ENCODE results near the gene KCNN2.

KCNN2 gene

DNA sequence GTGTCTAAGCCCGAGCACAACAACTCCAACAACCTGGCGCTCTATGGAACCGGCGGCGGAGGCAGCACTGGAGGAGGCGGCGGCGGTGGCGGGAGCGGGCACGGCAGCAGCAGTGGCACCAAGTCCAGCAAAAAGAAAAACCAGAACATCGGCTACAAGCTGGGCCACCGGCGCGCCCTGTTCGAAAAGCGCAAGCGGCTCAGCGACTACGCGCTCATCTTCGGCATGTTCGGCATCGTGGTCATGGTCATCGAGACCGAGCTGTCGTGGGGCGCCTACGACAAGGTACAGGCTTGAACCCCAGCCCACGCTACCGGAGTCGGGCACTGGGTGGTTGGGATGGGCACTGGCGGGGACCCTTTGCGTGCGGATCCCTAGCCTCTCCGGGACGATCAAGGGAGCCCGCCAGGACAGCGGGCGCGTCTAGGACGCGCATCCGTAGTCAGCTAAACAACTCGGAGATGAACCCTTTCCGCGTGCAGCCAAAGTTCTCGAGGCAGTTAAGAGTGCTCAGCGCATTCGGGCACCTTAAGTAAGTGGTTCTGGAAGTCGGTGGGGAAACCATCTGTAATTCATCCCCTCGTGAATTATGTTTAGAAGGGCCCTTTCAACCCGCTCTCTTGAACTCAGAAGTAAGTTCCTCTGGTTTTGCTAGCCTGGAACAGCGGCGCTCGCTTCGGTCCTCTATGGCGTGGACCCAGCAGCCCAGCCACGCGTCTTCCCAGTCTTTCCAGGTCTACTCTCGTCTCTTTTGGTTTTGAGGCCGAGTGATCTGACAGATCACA, 1.3 kb downstream of the KCNN2 start:
- no peak for DNase-seq

DNA sequence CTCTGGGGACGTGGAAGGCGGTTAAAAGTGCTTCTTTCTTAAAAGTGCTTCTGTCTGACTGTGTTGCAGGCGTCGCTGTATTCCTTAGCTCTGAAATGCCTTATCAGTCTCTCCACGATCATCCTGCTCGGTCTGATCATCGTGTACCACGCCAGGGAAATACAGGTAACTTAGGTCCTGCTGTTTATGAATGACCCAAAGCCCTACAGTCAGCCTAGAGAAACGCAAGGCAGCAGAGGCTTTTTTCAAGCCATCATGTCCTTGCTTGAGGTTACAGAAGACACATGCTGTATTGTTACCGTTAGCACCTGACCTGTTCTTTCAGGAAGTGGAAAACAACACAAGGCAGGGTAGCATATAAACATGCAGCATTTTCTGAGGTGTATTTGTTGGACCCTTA, 2.0 kb downstream of the KCNN2 start:
- no peak for DNase-seq

DNA sequence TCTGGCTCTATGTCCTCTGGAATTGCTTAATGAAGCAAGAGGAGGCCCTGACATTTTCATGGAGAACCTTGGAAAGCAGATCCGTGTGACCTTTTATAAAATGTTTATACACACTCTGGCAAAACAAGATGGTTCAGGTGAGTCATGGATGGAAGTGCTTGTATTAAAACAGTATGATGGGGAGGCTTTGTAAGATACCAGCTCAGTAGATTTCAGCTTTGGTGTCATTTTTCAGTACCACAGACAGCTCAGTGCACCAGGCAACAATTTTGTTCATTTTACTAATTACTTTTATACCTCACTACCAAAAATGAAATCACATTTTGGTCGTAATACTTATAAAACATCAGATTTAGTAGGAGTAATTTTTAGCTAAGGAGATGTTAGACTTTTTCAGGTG, 5.2 kb downstream of the KCNN2 start:
- no peak for DNase-seq

DNA sequence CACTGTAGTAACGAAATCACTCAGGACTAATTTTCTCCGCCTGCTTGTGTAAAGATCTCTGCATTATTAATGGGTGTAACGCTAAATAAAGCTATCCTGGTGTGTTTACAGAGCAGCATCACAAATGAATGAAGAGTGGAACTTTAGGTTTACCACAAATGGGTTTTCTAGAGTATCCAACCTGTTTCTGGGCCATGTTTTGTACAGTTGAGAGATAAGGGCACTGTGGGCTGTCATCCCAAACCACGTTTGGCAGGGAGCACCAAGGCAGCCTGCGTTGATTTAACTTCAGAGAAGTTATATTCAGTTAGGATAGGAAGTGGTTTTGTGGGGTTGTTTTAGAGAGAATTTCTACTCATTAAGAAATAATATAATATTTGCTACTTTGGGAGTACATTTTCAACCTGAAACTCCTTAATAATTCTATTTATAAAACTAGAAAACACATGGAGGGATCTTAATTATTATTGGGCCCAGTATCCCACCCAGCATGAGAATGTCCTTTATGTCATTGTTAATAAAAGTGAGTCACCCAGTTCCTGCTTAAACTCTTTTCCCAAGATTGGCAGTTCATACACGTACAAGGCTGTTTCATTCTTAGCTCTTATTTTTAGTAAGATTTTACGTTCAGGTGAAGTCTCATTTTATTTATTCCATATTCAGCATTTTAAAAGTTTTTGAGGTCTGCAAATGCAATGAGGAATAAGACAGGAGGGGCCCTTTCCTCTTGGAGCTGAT, 8.0 kb downstream of the KCNN2 start:
- no peak for DNase-seq

DNA sequence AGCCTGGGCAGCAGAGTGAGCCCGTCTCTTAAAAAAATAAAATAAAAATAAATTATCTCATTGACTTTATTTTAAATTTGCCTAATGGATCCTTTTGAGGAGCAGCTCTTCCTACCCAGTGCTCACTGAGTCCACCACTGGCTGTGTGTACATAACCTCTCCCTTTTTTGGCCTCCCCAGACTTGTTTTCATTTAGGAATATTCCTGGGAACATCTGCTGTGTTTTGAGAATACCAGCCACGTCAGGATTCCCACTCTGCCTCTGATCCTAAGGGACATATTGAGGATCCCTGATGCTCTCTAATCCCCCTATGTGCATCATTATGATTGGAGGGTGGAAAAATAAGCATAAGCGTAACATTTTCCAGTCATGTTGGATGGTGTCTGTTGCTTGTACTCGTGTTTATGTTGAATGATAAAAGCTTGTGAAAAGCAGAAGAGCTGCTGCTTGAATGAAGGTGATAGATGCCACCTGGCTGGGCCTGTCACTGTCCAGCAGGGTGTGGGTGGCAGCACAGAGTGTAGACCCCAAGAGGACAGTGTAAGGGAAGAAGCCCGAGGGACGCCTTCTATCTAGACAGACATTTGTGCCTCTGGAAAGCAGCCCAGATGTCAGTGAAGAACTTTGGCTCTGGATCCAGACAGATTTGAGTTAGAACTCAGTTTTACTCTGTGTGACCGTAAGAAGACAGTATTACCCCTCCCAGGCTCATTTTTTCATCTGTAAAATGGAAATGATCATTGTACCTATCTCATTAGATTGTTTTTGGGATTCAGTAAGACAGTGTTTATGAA, 15.4 kb downstream of the KCNN2 start:
- no peak for DNase-seq

DNA sequence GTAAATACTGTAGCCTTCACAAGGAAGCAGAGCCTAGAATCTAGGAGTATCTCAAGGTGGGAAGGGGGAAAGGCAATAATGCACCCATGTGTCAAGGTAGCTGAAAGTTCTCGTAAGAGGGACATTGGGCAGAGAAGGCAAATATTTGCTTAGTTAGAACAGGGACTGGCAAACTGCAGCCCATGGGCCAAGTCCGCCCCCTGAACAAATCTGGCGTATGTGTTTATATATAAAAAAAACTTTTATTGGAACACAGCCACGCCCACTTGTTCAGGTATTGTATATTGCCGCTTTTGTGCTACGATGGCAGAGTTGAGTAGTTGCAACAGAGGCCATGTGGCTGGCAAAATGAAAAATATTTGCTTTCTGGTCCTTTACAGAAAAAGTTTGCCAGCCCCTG, 16.1 kb downstream of the KCNN2 start:
- no peak for DNase-seq

DNA sequence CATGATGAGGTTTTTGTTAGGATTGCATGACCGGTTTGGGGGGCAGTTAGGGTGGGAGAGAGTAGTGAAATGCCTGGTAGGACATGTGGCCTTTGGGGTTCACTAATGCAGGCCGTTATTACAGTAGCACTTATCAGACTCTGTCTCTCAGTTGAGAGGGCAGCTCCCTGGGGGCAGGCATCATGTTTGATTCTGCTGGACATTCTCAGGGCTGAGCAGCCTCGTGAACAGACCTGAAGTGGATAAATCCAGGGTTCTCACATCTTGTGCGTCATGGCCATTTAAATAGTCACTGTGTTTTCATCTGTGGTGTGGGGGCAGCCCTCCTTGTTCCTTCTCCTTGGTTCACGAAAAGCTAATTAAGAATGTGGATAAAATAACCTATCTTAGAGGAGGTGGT, 18.9 kb downstream of the KCNN2 start:
- no peak for DNase-seq

DNA sequence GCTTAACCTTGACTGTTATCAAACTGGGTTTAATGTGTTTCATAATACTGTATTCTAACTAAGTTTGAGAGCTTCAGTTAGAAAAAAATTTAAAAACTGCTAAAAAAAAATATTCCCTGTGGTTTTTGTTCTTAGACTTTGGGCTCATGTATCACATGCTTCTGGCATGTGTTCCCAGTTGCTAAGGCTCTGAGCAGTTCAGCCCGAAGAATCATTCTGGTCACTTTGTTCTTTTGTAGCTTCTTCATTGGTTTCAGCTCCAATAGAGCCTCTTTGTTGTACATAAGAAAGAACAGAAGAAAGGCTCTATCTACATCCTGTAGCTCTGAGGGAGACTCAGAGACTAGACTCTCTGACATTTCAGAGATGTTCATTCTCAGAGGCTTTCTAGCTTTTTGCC, 25.6 kb downstream of the KCNN2 start:
- no peak for DNase-seq

DNA sequence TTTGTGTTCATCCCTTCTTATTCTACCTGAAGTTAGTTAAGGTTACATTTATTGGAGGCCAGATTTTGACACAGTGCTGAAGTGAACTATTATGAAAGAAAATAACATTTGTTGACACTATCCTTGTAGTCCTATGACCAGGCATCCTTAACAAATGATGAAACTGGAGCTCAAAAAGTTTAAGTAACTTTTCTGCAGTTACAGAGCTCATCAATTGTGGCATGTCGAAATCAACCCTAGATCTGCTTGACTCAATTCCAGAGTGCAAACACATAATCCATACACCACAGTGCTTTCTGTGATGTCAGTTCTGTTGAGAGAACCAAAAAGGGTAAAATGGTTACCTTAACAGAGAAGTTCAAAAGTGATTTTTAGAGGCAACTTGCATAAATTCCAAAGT, 28.6 kb downstream of the KCNN2 start:
- no peak for DNase-seq

DNA sequence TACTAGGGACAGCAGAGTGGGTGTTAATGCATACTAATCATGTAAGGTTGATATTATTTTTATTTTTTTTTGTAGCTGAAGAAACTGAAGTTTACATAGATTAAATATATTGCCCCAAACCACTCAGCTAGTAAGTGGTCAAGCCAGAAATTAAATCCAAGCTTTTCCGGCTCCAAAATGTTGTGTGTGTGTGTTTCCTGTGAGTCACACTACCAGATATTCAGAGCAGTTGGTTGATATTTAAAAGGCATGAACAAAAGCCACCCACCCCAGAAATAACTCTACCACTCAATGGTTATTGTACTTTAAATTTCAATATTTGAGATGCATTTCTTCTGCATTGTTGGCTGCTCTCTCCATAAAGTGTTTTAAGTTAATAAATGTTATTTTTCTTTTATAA, 29.5 kb downstream of the KCNN2 start:
- no peak for DNase-seq

DNA sequence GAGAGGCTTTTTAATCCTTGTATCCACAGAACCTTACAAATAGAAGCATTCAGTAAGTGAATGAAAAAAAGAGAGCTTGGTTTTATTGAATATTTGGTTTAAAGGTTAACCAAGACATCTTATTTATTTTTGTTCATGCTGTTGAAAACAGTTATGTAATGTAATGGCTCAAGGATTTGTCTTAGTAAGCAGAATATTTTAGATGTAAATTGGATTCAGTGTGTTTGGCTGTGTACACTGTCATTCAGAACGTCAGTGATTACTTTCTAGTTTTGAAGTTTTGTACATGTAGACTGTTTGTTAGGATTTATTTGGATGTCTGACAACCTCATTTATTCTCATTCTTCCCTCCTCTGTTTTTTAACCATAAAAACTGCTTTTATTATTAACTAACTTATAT, 31.3 kb downstream of the KCNN2 start:
- no peak for DNase-seq

DNA sequence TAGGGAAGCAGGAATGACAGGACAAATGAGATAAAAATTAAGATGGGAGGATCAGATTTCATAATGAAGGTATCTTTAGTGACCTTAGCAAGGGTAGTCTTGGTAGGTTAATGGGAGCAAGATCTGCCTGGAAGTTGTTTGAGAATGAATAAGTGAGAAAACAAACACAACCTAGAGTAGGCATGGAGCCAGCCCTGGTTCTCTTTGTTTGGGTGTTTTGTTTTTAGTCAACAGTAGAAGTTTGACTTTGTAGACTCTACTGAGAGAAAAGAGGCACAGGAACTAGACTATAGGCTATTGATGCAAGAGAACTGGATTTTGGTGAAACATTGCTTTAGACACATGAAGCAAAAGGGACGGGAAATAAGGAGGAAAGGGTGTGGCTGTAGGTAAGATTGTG, 40.3 kb downstream of the KCNN2 start:
- no peak for DNase-seq

DNA sequence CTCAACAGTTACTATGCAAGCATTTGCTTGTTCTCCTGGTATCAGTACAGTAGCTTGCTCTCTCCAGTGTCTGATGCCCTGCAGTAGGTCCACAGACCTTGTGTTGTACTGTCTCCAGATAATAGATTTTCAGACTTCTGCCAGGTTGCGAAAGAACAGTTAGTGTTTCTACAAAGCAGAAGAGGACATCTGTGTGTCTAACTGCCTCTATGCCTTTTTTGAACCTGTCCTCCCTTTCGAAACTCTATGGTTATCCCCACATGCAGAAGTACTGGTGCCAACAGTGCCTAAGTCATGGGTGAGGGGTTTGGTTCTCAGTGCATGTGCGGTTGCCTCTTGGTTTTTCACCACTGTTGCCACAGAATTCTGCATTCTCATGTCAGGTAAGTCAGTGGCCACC, 45.9 kb downstream of the KCNN2 start:
- DNase-seq, result no peak

DNA sequence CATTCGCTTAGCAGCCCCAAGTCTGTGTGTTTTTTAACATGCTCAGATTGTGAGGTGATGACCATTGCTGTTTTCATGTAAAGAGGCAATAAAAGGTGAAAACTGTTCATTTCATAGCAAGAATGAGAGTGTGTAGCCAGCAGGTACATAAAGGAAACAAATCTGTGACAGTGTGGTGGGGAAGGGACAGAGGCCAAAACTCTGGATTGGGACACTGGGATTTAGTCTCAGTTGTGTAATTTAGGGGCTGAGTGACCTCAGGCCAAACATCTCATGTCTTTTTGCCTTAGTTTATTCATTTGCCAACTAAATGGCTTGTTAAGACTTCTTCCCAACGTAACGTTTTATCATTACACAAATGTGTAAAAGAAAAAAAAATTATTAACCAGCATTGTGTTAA, 47.0 kb downstream of the KCNN2 start:
- no peak for DNase-seq

DNA sequence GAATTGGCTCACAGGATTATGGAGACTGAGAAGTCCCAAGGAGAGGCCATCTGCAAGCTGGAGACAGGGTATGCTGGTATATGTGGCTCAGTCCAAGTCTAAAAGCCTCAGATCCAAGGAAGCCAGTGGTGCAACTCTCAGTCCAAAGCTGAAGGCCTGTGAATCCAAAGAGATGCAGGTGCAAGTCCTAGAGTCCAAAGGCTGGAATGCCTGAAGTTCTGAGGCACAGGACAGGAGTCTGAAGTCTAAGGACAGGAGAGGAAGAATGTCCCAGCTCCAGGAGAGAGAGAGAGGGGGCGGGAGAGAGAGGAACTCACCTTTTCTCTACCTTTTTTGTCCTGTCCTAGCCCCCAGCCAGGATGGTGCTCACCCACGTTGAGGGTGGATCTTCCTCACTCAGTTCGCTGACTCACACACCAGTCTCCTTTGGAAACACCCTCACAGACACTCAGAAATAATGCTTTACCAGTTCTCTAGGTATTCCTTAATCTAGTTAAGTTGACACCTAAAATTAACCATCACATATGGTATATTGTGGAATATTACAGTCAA, 49.6 kb downstream of the KCNN2 start:
- DNase-seq, result no peak

DNA sequence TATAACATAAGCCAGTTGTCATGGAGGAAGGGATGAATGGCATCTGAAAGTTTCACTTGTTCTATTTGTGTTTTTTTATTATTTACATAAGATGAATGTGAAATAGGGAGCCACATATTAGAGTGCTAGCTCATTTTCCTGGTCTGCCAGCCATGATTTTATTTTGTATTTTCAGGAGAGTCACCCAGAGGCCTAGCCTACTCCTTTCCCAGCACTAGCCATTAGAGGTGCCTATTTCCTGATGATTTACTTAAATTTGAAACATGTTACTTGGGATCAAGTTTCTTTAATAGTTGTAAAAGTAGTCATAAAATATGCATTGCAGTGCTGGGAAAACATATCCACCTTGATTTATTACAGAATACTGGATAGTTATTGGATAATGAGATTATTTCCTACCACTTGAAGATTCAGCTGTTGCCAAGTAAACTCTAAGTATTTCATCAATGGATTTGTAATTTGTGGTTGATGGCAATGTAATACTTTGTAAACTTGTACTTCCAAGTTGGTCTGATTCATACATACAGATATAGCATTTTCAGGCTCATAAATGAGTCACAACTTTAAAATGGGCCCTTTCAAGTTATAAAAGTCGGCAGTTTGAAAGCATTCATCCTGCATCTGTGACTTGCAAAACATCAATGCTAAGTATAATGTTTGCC, 50.8 kb downstream of the KCNN2 start:
- DNase-seq, result no peak

DNA sequence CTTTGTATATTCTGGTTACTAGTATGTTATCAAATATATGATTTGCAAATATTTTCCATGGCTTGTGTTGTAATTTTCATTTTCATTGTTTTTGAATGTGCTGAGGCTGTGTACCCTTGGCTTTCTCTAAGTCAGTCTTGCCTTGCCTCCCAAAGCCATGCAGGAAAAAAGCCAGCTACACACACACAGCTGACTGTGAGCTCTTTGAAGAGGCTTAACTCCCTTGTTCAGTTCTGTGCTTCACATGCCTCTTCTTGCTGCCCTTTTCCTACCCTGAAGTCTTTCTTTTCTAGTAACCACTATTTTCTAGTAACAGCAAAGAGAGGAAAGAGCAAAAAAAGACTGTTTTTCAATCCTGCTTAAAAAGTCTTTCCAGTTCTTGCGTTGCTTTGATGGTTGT, 53.9 kb downstream of the KCNN2 start:
- no peak for DNase-seq

DNA sequence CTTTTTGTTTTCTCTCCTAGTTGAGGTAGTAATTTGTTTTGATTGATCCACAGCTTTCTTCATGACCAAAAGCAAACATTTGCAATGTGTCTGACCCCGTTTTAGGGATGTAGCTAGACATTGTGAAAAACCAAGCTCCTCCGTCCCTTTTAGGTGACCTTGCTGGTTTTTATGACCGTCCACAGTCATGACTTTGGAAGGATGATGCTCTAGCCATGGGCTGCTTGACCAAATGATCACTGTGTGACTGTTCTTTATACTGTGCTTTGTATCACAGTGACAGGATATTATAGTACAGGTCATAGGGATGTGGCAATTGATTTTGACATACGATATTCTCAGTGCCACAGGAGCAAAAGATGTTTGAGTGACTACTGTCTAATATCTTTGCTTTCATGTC, 54.4 kb downstream of the KCNN2 start:
- no peak for DNase-seq

DNA sequence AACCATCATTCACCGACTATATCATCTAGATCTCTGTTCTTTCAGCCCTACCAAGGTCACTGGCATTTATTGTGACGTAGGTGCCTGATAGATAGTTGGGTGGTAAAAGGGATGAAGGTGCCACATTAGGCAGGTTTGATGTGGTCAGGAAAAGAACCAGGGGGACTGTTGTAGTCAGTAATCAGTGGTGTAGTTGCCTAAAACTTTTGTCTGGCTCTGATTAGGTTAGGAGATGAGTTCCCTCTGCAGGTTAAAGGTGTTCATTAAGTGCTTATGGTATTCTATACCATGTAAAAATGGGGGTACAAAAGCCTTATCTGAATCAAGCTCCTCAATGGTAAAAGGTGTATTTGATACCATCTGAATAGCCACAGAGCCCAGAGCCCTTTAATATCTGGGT, 55.6 kb downstream of the KCNN2 start:
- DNase-seq, result no peak

DNA sequence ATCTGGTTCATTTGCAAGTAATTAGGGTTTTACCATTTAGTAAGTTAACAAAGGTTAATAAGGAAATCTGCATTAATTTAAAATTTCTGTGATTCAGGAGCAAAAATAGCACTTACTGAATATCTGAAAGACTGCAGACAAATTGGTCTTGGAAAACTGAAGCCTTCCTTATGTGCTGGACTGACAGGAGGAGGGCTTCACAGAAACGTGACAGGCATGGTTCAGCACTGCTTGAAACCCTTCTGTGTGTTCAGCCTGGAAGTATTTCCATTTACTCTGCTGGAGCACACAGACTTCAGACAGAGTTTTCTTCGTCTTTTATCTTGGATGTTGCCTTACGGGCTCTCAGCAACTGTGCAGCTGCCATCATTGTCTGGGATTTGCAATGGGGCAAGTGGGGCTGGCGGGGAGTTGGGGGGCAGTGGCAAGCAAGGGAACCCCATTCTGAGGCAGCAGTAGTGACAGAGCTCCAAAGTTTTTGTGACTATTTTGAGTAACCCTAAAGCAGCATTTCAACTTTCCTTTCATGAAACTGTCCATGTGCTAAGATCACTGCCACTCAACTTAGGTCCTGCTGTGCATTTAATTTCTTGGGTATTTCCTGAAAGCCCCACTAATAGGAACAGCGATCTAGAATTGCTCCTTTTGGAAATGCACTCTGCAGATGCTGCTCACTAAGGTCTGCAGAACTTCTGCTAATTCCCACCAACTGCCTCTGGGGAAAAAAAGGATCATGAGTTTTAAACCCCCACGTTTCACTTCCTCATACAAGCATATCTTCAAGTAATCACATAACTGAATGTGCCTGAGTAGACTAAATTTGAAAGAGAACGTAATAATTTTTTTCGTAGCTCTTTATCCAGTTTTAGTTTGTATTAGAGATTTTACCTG, 56.6 kb downstream of the KCNN2 start:
- DNase-seq, result no peak

DNA sequence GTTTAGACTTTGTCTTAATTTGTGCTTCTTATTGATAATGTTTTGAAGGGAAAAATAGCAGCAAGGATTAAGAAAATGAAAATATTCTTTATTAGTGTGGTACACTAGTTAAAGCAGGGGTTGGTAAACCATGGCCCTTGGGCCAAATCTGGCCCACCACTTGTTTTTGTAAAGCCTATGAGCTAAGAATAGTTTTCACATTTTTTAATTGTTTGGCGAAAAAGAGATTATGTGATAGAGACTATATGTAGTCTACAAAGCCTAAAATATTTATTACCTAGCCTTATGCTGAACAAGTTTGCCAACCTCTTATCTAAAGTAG, 57.2 kb downstream of the KCNN2 start:
- DNase-seq, result no peak

DNA sequence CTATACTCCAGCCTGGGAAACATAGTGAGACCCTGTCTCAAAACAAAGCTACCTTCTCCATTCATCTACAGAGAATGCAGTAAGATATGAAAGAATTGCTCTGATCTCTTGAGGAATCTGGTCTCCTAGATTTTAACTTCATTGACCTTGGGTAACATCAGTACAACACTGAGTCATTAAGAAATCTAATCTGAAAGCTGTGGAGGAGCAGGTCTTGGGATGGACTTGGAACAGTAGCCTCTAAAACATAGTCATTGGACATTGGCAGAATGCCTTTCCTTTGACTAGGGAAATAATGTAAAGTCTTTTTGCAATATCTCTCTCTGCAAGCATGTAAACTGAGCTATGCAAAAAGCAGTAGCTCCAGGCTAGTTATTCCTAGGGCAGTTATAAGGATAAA, 58.1 kb downstream of the KCNN2 start:
- no peak for DNase-seq

Data from hematopoietic multipotent progenitor cell treated with erythropoietin and hydrocortisone succinate and interleukin-3 and kit ligand, for 8 days (in vitro differentiated cells).